HepG2 (cell line): ENCODE measurements around the gene MEIS1. TPM values are rescaled to one million over a fixed set of nuclear protein-coding genes. Genes with fewer than 3 reads are reported as not detected.

ENCODE experiments used
- BCL6 ChIP-seq: IDR thresholded peaks from 2 replicates; pipeline ENCODE4 v1.6.1; 2016; ENCODE audit warnings: missing genetic modification reagents, missing compliant biosample characterization
- EED ChIP-seq: sonication (generic); formaldehyde crosslinking; IDR thresholded peaks from 2 replicates; pipeline ENCODE4 v1.5.0; 2020; ENCODE audit warnings: mild to moderate bottlenecking, missing genetic modification reagents
- LCORL ChIP-seq, 2 experiments: fragments of 450-650 bp in 1 of 2; sonication (generic) in 1 of 2; formaldehyde crosslinking in 1 of 2; IDR thresholded peaks; 2 replicates each; pipeline versions ENCODE4 v1.5.0 to v1.6.1; 2017 to 2020; ENCODE audit warnings: antibody characterized with exemption in 1 of 2, missing genetic modification reagents in 1 of 2
- MAFK ChIP-seq, 2 experiments: IDR thresholded peaks in 1 of 2; conservative IDR thresholded peaks in 1 of 2; 2 replicates each; pipeline ENCODE4 v1.6.1; 2011; ENCODE audit warnings: improper control_type of control experiment in 2 of 2, low read length in 2 of 2
- MZF1 ChIP-seq: sonication (generic); formaldehyde crosslinking; IDR thresholded peaks from 2 replicates; pipeline ENCODE4 v1.8.1; 2023; ENCODE audit warnings: mild to moderate bottlenecking, missing genetic modification reagents, borderline replicate concordance
- POLR2AphosphoS2 ChIP-seq: IDR thresholded peaks from 2 replicates; pipeline ENCODE4 v1.6.1; 2011; ENCODE audit warnings: low read depth, low read length, improper control_type of control experiment
- RNF2 ChIP-seq: fragments of 450-650 bp; conservative IDR thresholded peaks from 2 replicates; pipeline ENCODE4 v1.6.1; 2016; ENCODE audit warnings: low read depth
- SAFB2 ChIP-seq: sonication (generic); formaldehyde crosslinking; IDR thresholded peaks from 2 replicates; pipeline ENCODE4 v1.5.1; 2020; ENCODE audit warnings: missing genetic modification reagents, low read depth, mild to moderate bottlenecking, borderline replicate concordance
- SOX13 ChIP-seq, 3 experiments: fragments of 450-650 bp in 1 of 3; sonication (generic) in 1 of 3; formaldehyde crosslinking in 1 of 3; IDR thresholded peaks in 2 of 3; conservative IDR thresholded peaks in 1 of 3; 2 replicates each; pipeline versions ENCODE4 v1.5.0 to v1.6.1; 2016 to 2020; ENCODE audit warnings: antibody characterized with exemption in 1 of 3, mild to moderate bottlenecking in 1 of 3, missing compliant biosample characterization in 1 of 3, missing genetic modification reagents in 1 of 3, moderate library complexity in 1 of 3
- ZFP36 ChIP-seq: fragments of 150-350 bp; IDR thresholded peaks from 2 replicates; pipeline ENCODE4 v1.6.1; 2018; ENCODE audit warnings: borderline replicate concordance, low read length, low read depth; ENCODE audit not compliant: partially characterized antibody
- ZNF251 ChIP-seq: sonication (generic); formaldehyde crosslinking; IDR thresholded peaks from 2 replicates; pipeline ENCODE4 v1.9.0; 2021; ENCODE audit warnings: mild to moderate bottlenecking, missing genetic modification reagents
- ZSCAN30 ChIP-seq: sonication (generic); formaldehyde crosslinking; IDR thresholded peaks from 2 replicates; pipeline ENCODE4 v1.5.0; 2020; ENCODE audit warnings: mild to moderate bottlenecking, missing genetic modification reagents
- polyA plus RNA-seq, 8 experiments: library from polyadenylated mRNA; depleted of rRNA in 3 of 8; stranded (reverse) in 7 of 8; unstranded in 1 of 8; fragments of >200 nt; fragmentation: Illumina TruSeq in 4 of 8; extraction: Trizol in 4 of 8; gene quantifications; 2 replicates each; pipeline versions ENCODE4 v1.2.1 to v1.2.3, GENCODE V29; 2011 to 2016; ENCODE audit warnings: low read depth in 4 of 8, missing spikeins in 1 of 8, mixed read lengths in 1 of 8; ENCODE audit not compliant: insufficient read depth in 1 of 8
- total RNA-seq, 5 experiments: library from RNA; depleted of rRNA; stranded (reverse); fragments of >200 nt; fragmentation: Illumina TruSeq; extraction: Trizol; gene quantifications; 2 replicates each; pipeline ENCODE4 v1.2.3, GENCODE V29; 2016; ENCODE audit warnings: low read depth in 1 of 5
- TF ChIP-seq, protein P1 (sequence below): sonication (generic); formaldehyde crosslinking; conservative IDR thresholded peaks from 2 replicates; pipeline ENCODE4 v1.5.0; 2020; ENCODE audit warnings: missing genetic modification reagents
- TF ChIP-seq, protein P2 (sequence below): sonication (generic); formaldehyde crosslinking; IDR thresholded peaks from 2 replicates; pipeline ENCODE4 v1.9.0; 2022; ENCODE audit warnings: missing genetic modification reagents, mild to moderate bottlenecking, borderline replicate concordance
- TF ChIP-seq, protein P3 (sequence below): sonication (generic); formaldehyde crosslinking; IDR thresholded peaks from 2 replicates; pipeline ENCODE4 v1.5.0; 2020; ENCODE audit warnings: mild to moderate bottlenecking, missing genetic modification reagents, borderline replicate concordance
- TF ChIP-seq, protein P4 (sequence below): sonication (generic); formaldehyde crosslinking; IDR thresholded peaks from 2 replicates; pipeline ENCODE4 v1.5.1; 2020; ENCODE audit warnings: mild to moderate bottlenecking, moderate library complexity, missing genetic modification reagents
- TF ChIP-seq, protein P5 (sequence below): sonication (generic); formaldehyde crosslinking; IDR thresholded peaks from 2 replicates; pipeline ENCODE4 v1.4.0; 2020; ENCODE audit warnings: missing genetic modification reagents

Gene MEIS1
- total and polyA plus RNA-seq, 2 of the 13 experiments (the other 11 are each of a cell fraction or from before 2014, with no cell fraction given) = 3.8 to 6.0 TPM

DNA sequence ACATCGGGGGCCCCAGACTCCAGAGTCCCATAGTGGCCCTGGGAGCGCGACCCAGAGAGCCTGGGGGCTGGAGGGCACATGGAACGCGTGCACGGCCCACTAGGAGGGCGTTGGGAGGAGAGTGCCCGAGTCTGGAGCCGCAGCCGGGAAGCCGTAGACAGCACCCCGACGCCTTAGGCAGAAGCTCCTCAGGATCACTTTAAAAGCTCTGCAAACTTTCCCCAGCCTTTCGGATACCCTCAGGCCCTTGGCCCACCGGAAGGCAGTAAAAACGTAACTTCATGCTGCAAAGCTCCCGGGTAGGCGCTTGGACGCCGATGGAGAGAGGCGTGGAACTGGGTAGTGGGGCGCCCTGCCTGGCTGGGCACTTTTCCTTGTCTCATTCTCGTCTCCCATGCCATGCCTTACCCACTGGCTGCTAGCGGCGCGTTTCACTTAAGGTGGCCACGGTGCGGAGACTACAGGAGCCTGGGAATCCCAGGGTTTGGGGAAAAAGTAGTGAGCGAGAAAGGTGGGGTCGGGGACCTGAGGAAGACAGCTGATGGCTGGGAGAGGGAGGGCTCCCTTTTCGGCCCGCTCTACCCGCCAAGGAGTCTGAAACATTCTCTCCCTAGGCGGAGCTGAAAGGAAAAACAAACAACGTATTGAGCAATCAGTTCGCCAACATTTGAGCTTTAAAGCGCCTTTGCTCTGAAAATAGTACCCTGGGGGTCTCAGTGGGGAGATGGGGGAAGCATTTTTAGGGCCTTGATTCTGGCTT is 141.8 kb downstream of the MEIS1 start (continued):
- TF ChIP-seq, protein P1, sequence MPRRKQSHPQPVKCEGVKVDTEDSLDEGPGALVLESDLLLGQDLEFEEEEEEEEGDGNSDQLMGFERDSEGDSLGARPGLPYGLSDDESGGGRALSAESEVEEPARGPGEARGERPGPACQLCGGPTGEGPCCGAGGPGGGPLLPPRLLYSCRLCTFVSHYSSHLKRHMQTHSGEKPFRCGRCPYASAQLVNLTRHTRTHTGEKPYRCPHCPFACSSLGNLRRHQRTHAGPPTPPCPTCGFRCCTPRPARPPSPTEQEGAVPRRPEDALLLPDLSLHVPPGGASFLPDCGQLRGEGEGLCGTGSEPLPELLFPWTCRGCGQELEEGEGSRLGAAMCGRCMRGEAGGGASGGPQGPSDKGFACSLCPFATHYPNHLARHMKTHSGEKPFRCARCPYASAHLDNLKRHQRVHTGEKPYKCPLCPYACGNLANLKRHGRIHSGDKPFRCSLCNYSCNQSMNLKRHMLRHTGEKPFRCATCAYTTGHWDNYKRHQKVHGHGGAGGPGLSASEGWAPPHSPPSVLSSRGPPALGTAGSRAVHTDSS (CRISPR knock-in tag) = no peak
- TF ChIP-seq BCL6 (CRISPR knock-in tag) (peak; percentile 71; the same call in 1 of the 2 replicates), POLR2AphosphoS2 (no peak), SAFB2 (CRISPR knock-in tag) (0 out of 2 replicates have a peak, but pooled peaks have one; percentile 47), ZFP36 (peak; percentile 21), RNF2 (no peak), SOX13 (IDR thresholded peaks at IDR 0.05) (no peak; the same call in 1 of the 2 replicates), SOX13 (CRISPR knock-in tag; conservative IDR thresholded peaks at IDR 0.05 in 1 of 2, IDR thresholded peaks at IDR 0.05 in 1 of 2) (peak in 1 of 2 experiments; percentile 42; a peak in 2 of 4 replicates), ZNF251 (no peak), ZSCAN30 (CRISPR knock-in tag) (no peak), LCORL (IDR thresholded peaks at IDR 0.05) (no peak), LCORL (CRISPR knock-in tag; IDR thresholded peaks at IDR 0.05) (peak; percentile 54; the same call in 1 of the 2 replicates), MAFK (conservative IDR thresholded peaks at IDR 0.05 in 1 of 2, IDR thresholded peaks at IDR 0.05 in 1 of 2; ENCODE audit: low read length in 2 of 2) (no peak), MZF1 (CRISPR knock-in tag) (no peak), EED (0 out of 2 replicates have a peak, but pooled peaks have one; percentile 23)
- TF ChIP-seq, protein P2, sequence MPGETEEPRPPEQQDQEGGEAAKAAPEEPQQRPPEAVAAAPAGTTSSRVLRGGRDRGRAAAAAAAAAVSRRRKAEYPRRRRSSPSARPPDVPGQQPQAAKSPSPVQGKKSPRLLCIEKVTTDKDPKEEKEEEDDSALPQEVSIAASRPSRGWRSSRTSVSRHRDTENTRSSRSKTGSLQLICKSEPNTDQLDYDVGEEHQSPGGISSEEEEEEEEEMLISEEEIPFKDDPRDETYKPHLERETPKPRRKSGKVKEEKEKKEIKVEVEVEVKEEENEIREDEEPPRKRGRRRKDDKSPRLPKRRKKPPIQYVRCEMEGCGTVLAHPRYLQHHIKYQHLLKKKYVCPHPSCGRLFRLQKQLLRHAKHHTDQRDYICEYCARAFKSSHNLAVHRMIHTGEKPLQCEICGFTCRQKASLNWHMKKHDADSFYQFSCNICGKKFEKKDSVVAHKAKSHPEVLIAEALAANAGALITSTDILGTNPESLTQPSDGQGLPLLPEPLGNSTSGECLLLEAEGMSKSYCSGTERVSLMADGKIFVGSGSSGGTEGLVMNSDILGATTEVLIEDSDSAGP (CRISPR knock-in tag) = peak; percentile 69
- TF ChIP-seq, protein P3, sequence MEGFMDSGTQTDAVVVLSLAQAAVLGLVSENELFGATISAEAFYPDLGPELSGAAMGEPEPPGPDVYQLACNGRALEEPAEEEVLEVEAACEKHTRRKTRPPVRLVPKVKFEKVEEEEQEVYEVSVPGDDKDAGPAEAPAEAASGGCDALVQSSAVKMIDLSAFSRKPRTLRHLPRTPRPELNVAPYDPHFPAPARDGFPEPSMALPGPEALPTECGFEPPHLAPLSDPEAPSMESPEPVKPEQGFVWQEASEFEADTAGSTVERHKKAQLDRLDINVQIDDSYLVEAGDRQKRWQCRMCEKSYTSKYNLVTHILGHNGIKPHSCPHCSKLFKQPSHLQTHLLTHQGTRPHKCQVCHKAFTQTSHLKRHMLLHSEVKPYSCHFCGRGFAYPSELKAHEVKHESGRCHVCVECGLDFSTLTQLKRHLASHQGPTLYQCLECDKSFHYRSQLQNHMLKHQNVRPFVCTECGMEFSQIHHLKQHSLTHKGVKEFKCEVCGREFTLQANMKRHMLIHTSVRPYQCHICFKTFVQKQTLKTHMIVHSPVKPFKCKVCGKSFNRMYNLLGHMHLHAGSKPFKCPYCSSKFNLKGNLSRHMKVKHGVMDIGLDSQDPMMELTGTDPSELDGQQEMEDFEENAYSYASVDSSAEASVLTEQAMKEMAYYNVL (CRISPR knock-in tag) = 0 out of 2 replicates have a peak, but pooled peaks have one; percentile 16
- TF ChIP-seq, protein P4, sequence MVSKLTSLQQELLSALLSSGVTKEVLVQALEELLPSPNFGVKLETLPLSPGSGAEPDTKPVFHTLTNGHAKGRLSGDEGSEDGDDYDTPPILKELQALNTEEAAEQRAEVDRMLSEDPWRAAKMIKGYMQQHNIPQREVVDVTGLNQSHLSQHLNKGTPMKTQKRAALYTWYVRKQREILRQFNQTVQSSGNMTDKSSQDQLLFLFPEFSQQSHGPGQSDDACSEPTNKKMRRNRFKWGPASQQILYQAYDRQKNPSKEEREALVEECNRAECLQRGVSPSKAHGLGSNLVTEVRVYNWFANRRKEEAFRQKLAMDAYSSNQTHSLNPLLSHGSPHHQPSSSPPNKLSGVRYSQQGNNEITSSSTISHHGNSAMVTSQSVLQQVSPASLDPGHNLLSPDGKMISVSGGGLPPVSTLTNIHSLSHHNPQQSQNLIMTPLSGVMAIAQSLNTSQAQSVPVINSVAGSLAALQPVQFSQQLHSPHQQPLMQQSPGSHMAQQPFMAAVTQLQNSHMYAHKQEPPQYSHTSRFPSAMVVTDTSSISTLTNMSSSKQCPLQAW (CRISPR knock-in tag) = 0 out of 2 replicates have a peak, but pooled peaks have one; percentile 13
- TF ChIP-seq, protein P5, sequence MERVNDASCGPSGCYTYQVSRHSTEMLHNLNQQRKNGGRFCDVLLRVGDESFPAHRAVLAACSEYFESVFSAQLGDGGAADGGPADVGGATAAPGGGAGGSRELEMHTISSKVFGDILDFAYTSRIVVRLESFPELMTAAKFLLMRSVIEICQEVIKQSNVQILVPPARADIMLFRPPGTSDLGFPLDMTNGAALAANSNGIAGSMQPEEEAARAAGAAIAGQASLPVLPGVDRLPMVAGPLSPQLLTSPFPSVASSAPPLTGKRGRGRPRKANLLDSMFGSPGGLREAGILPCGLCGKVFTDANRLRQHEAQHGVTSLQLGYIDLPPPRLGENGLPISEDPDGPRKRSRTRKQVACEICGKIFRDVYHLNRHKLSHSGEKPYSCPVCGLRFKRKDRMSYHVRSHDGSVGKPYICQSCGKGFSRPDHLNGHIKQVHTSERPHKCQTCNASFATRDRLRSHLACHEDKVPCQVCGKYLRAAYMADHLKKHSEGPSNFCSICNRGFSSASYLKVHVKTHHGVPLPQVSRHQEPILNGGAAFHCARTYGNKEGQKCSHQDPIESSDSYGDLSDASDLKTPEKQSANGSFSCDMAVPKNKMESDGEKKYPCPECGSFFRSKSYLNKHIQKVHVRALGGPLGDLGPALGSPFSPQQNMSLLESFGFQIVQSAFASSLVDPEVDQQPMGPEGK = peak; percentile 58
